HEK293 (cell line): ENCODE data around the gene TBX4.

ENCODE experiments used
- CTCF ChIA-PET: fragments of 350-600 bp; formaldehyde crosslinking; extraction: SDS; loops from one replicate; lab custom pipeline; 2021; ENCODE audit warnings: antibody characterized with exemption; lab: Yijun Ruan, JAX
- POLR2A ChIA-PET: fragments of 300-600 bp; formaldehyde crosslinking; extraction: SDS; loops from one replicate; lab custom pipeline; 2020; ENCODE audit warnings: antibody characterized with exemption, inconsistent platforms; lab: Yijun Ruan, JAX
- H3K27ac ChIP-seq: fragments of 200-500 bp; sonication (Bioruptor generic); 2 replicates; pipeline ENCODE4 v1.5.1; 2014; ENCODE audit warnings: low read depth, low read length, control low read depth, inconsistent platforms; ENCODE audit errors: extremely low read depth
- H3K36me3 ChIP-seq, 2 experiments: fragments of 200-500 bp in 1 of 2; sonication (Bioruptor generic) in 1 of 2; 1 replicate in 1 of 2; 2 replicates in 1 of 2; pipeline ENCODE4 v1.5.1; 2014 to 2017; ENCODE audit warnings: inconsistent platforms in 2 of 2, low read length in 2 of 2; ENCODE audit not compliant: control insufficient read depth in 2 of 2, insufficient read depth in 1 of 2
- H3K4me1 ChIP-seq: fragments of 200-500 bp; sonication (Bioruptor generic); 2 replicates; pipeline ENCODE4 v1.5.1; 2014; ENCODE audit warnings: mild to moderate bottlenecking, low read length, inconsistent platforms; ENCODE audit not compliant: control insufficient read depth, insufficient read depth
- H3K4me3 ChIP-seq: 2 replicates; pipeline ENCODE4 v1.5.1; 2011; ENCODE audit warnings: low read depth, mild to moderate bottlenecking, control low read depth, low read length, moderate library complexity
- H3K9me3 ChIP-seq: fragments of 200-500 bp; sonication (Bioruptor generic); 2 replicates; pipeline ENCODE4 v1.5.1; 2014; ENCODE audit warnings: low read depth, low read length, inconsistent platforms; ENCODE audit not compliant: control insufficient read depth, insufficient read depth
- KLF10 ChIP-seq: fragments of 450-650 bp; IDR thresholded peaks from 2 replicates; pipeline ENCODE4 v1.5.1; 2018; ENCODE audit warnings: missing biosample characterization, mild to moderate bottlenecking, missing genetic modification characterization
- RBAK ChIP-seq: fragments of 450-650 bp; formaldehyde crosslinking; IDR thresholded peaks from 2 replicates; pipeline ENCODE4 v1.5.1; 2016; ENCODE audit warnings: missing biosample characterization, missing genetic modification characterization
- REPIN1 ChIP-seq: fragments of 450-650 bp; formaldehyde crosslinking; IDR thresholded peaks from 2 replicates; pipeline ENCODE4 v1.5.1; 2017; ENCODE audit warnings: missing biosample characterization, missing genetic modification characterization, low read depth
- ZBTB20 ChIP-seq: fragments of 450-650 bp; formaldehyde crosslinking; IDR thresholded peaks from 2 replicates; pipeline ENCODE4 v1.5.1; 2016; ENCODE audit warnings: missing biosample characterization, missing genetic modification characterization
- ZBTB44 ChIP-seq: fragments of 450-650 bp; IDR thresholded peaks from 2 replicates; pipeline ENCODE4 v1.5.1; 2018; ENCODE audit warnings: missing biosample characterization, mild to moderate bottlenecking, missing genetic modification characterization
- ZFP69B ChIP-seq: fragments of 450-650 bp; formaldehyde crosslinking; IDR thresholded peaks from 2 replicates; pipeline ENCODE4 v1.5.1; 2016; ENCODE audit warnings: missing biosample characterization, missing genetic modification characterization
- ZNF280D ChIP-seq: fragments of 450-650 bp; formaldehyde crosslinking; IDR thresholded peaks from 2 replicates; pipeline ENCODE4 v1.5.1; 2016; ENCODE audit warnings: missing biosample characterization, missing genetic modification characterization
- ZNF350 ChIP-seq: fragments of 450-650 bp; formaldehyde crosslinking; IDR thresholded peaks from 2 replicates; pipeline ENCODE4 v1.5.0; 2017; ENCODE audit warnings: missing biosample characterization, mild to moderate bottlenecking, missing genetic modification characterization
- ZNF394 ChIP-seq: fragments of 450-650 bp; formaldehyde crosslinking; IDR thresholded peaks from 2 replicates; pipeline ENCODE4 v1.5.1; 2016; ENCODE audit warnings: missing biosample characterization, missing genetic modification characterization, mild to moderate bottlenecking, moderate library complexity, borderline replicate concordance
- ZNF423 ChIP-seq: fragments of 450-650 bp; formaldehyde crosslinking; IDR thresholded peaks from 2 replicates; pipeline ENCODE4 v1.5.1; 2016; ENCODE audit warnings: missing biosample characterization, missing genetic modification characterization
- ZNF48 ChIP-seq: fragments of 450-650 bp; formaldehyde crosslinking; IDR thresholded peaks from 2 replicates; pipeline ENCODE4 v1.5.1; 2016; ENCODE audit warnings: missing biosample characterization, missing genetic modification characterization
- ZNF513 ChIP-seq: fragments of 450-650 bp; IDR thresholded peaks from 2 replicates; pipeline ENCODE4 v1.5.1; 2018; ENCODE audit warnings: missing biosample characterization, missing genetic modification characterization
- ZNF555 ChIP-seq: fragments of 450-650 bp; formaldehyde crosslinking; conservative IDR thresholded peaks from 2 replicates; pipeline ENCODE4 v1.5.1; 2017; ENCODE audit warnings: missing biosample characterization, mild to moderate bottlenecking, missing genetic modification characterization, inconsistent platforms
- ZNF571 ChIP-seq: fragments of 450-650 bp; formaldehyde crosslinking; IDR thresholded peaks from 2 replicates; pipeline ENCODE4 v1.5.0; 2017; ENCODE audit warnings: missing biosample characterization, missing genetic modification characterization
- ZNF621 ChIP-seq: fragments of 450-650 bp; formaldehyde crosslinking; IDR thresholded peaks from 2 replicates; pipeline ENCODE4 v1.5.1; 2017; ENCODE audit warnings: missing biosample characterization, missing genetic modification characterization
- ZNF747 ChIP-seq: fragments of 450-650 bp; formaldehyde crosslinking; IDR thresholded peaks from 2 replicates; pipeline ENCODE4 v1.5.1; 2016; ENCODE audit warnings: missing biosample characterization, missing genetic modification characterization
- ZSCAN5A ChIP-seq: fragments of 450-650 bp; formaldehyde crosslinking; IDR thresholded peaks from 2 replicates; pipeline ENCODE4 v1.5.1; 2016; ENCODE audit warnings: missing biosample characterization, missing genetic modification characterization
- TF ChIP-seq, protein P1 (sequence below): fragments of 450-650 bp; formaldehyde crosslinking; IDR thresholded peaks from 2 replicates; pipeline ENCODE4 v1.5.1; 2017; ENCODE audit warnings: missing biosample characterization, missing genetic modification characterization
- TF ChIP-seq, protein P2 (sequence below): fragments of 450-650 bp; formaldehyde crosslinking; IDR thresholded peaks from 2 replicates; pipeline ENCODE4 v1.5.1; 2017; ENCODE audit warnings: missing biosample characterization, mild to moderate bottlenecking, missing genetic modification characterization, moderate library complexity

Gene TBX4

GRCh38 chr17:61519754-61520440 lies 67.7 kb downstream of the TBX4 start (continued):
- no peak for TF ChIP-seq ZSCAN5A (tag by site-specific recombination)
- peak; percentile 54; the same call in 1 of the 2 replicates for TF ChIP-seq ZNF513 (tag by site-specific recombination)

DNA sequence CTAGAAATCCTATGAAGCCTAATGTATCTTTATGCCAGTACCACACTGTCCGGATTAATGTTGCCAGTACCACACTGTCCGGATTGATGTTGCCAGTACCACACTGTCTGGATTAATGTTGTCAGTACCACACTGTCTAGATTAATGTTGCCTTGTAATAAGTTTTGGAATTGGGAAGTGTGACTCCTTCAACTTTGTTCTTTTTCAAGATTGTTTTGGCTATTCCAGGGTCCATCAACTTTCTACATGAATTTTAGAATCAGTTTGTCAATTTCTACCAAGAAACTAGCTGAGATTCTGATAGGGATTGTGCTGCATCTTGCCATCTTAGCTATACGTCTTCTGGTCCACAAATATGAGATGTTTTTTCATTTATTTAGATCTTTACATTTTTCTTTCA lies 68.7 kb downstream of the TBX4 start:
- no peak for TF ChIP-seq ZNF423
- TF ChIP-seq, all 188 proteins: peak for 0
- H3K36me3 ChIP-seq: no peaks in the 10 kb centered on the region
- H3K9me3 ChIP-seq: no peaks in the 10 kb centered on the region
- POLR2A ChIA-PET: no interaction called here
- no peak overlapping the region for H3K27ac ChIP-seq
- CTCF ChIA-PET: no interaction called here
- H3K4me1 ChIP-seq: peaks cover 4% of the 10 kb centered on the region; the same call in 1 of the 2 replicates
- H3K4me3 ChIP-seq: no peak overlapping the region

GRCh38 chr17:61522088-61522487 lies 69.9 kb downstream of the TBX4 start:
- Histone ChIP-seq H3K9me3 (no peaks in the 10 kb centered on the region), H3K27ac (no peak overlapping the region), H3K4me1 (peaks cover 4% of the 10 kb centered on the region; the same call in 1 of the 2 replicates), H3K36me3 (no peaks in the 10 kb centered on the region), H3K4me3 (no peak overlapping the region)
- TF ChIP-seq ZNF621 (tag by site-specific recombination) (no peak), ZNF350 (tag by site-specific recombination) (no peak), ZNF571 (no peak), ZNF48 (tag by site-specific recombination) (no peak), ZNF423 (no peak), RBAK (tag by site-specific recombination) (no peak), ZBTB44 (no peak), ZBTB20 (tag by site-specific recombination) (no peak), KLF10 (no peak), REPIN1 (tag by site-specific recombination) (no peak), ZFP69B (tag by site-specific recombination) (no peak), ZNF280D (tag by site-specific recombination) (no peak), ZNF555 (no peak), ZNF747 (tag by site-specific recombination) (no peak), ZNF394 (tag by site-specific recombination) (no peak)
- TF ChIP-seq, protein P1, sequence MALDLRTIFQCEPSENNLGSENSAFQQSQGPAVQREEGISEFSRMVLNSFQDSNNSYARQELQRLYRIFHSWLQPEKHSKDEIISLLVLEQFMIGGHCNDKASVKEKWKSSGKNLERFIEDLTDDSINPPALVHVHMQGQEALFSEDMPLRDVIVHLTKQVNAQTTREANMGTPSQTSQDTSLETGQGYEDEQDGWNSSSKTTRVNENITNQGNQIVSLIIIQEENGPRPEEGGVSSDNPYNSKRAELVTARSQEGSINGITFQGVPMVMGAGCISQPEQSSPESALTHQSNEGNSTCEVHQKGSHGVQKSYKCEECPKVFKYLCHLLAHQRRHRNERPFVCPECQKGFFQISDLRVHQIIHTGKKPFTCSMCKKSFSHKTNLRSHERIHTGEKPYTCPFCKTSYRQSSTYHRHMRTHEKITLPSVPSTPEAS (tag by site-specific recombination): no peak
- TF ChIP-seq, protein P2, sequence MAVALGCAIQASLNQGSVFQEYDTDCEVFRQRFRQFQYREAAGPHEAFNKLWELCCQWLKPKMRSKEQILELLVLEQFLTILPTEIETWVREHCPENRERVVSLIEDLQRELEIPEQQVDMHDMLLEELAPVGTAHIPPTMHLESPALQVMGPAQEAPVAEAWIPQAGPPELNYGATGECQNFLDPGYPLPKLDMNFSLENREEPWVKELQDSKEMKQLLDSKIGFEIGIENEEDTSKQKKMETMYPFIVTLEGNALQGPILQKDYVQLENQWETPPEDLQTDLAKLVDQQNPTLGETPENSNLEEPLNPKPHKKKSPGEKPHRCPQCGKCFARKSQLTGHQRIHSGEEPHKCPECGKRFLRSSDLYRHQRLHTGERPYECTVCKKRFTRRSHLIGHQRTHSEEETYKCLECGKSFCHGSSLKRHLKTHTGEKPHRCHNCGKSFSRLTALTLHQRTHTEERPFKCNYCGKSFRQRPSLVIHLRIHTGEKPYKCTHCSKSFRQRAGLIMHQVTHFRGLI: no peak
- POLR2A ChIA-PET: no interaction called here
- CTCF ChIA-PET: interaction anchor here (0.7 kb wide), 1 partner anchor 538 kb away, joined by 3 read pairs; no protein-coding TSS in a partner anchor
